Muscle of leg (tissue), 11 donors: ENCODE data around the gene TSC2. TPM values are rescaled to one million over a fixed set of nuclear protein-coding genes. Genes with fewer than 3 reads are reported as not detected.
A peak's percentile ranks its signal among the peaks of the same experiment; 100 is the strongest.

ENCODE experiments used
- DNase-seq: peaks from one replicate; pipeline ENCODE4 v3.0.0; 2013
- H3K27ac ChIP-seq: one replicate; pipeline ENCODE4 v1.5.1; 2013; ENCODE audit warnings: mild to moderate bottlenecking, low read length, control low read depth
- H3K27me3 ChIP-seq: one replicate; pipeline ENCODE4 v1.6.1; 2013; ENCODE audit warnings: low read length; ENCODE audit not compliant: control insufficient read depth, insufficient read depth
- H3K36me3 ChIP-seq: one replicate; pipeline ENCODE4 v1.6.1; 2013; ENCODE audit warnings: low read length; ENCODE audit not compliant: control insufficient read depth, insufficient read depth
- H3K4me1 ChIP-seq: one replicate; pipeline ENCODE4 v1.6.1; 2013; ENCODE audit warnings: low read length; ENCODE audit not compliant: control insufficient read depth, insufficient read depth
- H3K4me3 ChIP-seq: one replicate; pipeline ENCODE4 v1.5.1; 2013; ENCODE audit warnings: low read length, control low read depth
- H3K9me3 ChIP-seq: replicated peaks from 2 replicates; pipeline ENCODE4 v1.6.1; 2013; ENCODE audit warnings: low read depth, low read length; ENCODE audit not compliant: control insufficient read depth
- WGBS: methylation state at CpG from one replicate; pipeline ENCODE4 v1.1.5; 2013; ENCODE audit warnings: missing lambda C conversion rate; ENCODE audit not compliant: insufficient coverage; 5-methylcytosine and 5-hydroxymethylcytosine counted together
- polyA plus RNA-seq, 8 donors: library from polyadenylated mRNA; unstranded; fragments of 120-200 nt; gene quantifications; one replicate each; pipeline versions ENCODE4 v1.2.1 to v1.2.3, GENCODE V29; 2013; ENCODE audit warnings: inconsistent platforms in 1 of 8, low replicate concordance in 1 of 8; ENCODE audit not compliant: insufficient read length in 8 of 8, insufficient read depth in 1 of 8
- total RNA-seq: library from RNA; stranded (reverse); fragments of 120-200 nt; gene quantifications from one replicate; pipeline ENCODE4 v1.2.4, GENCODE V29; 2013

TSC2 gene
- total and polyA plus RNA-seq, 9 donors: 31.8 to 109 (median 79.4) TPM

DNA sequence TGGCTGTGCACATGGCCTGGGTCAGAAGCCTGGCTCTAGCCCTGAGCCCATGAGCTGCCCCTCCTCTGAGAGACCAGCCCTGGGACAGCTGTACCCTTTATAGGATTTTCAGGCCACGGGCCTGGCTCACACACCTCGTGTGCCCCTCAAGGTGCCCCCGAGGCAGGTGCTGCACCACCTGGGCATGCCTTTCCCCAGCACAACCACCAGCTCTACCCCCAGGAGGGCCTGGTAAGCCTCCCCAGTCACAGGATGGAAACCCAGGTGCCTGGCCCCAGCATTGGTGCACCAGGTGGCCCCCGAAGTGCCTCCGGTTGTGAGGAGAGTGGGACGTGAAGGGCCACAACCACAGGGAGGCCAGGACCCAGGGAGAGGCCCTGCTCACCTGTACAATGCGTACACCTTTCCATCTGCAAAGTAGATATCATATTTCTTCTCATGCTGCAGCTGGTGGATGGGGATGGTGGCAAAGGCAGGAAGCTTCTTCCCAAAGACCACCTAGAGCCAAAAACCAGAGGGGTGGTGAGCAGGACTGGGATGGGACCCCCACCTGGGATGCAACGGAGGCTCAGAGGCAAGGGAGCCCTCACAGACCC lies 44.5 kb upstream of the TSC2 start:
- Histone ChIP-seq H3K36me3 (peaks cover 65% of the 10 kb centered on the region), H3K27me3 (no peaks in the 10 kb centered on the region), H3K9me3 (no peaks in the 10 kb centered on the region), H3K27ac (peak overlapping the region; percentile 67), H3K4me1 (peaks cover 61% of the 10 kb centered on the region), H3K4me3 (no peak overlapping the region)
- DNase-seq: no peak
- 82% methylated on average over 6 of the region's 8 CpGs for WGBS

DNA sequence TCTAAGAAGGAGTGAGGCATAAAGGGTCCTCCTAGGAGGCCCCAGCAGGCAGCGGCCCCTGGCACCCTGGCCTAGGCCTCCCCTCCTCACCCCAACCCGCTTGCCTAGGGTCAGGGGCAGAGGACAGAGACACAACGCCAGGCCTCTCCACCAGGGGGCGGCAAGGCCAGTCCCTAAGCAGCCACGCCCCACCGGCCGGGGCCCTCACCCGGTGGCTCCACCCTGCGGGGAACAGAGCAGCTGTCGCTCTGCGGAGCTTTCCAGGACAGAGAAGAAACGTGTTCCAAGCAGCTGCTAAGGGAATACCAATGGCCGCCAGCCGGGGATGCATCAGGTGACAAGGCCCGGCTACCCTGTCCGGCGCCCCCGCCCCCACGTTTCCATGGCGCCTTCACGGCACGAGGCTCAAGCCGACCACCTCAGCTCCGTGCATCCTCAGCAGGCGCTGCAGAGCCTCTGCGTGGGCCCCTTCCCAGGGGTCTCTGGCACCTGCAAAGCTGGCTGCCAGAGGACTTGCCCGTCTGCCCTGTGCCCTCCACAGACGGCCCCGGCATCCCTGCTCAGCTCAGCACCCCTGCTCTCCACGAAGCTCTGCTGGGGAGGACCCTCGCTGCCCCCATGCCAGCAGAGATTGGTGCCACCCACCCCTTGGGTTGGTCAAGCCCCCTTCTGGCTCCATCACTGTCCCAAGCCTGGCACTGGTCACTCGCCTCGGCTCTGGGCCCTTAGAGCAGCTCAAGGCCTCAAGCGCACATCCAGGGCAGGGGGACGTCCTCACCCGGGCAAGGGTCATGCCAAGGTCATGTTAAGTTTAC lies 43.8 kb upstream of the TSC2 start:
- Histone ChIP-seq H3K9me3 (no peaks in the 10 kb centered on the region), H3K36me3 (peaks cover 58% of the 10 kb centered on the region), H3K27me3 (no peaks in the 10 kb centered on the region), H3K4me1 (peaks cover 68% of the 10 kb centered on the region), H3K4me3 (no peak overlapping the region), H3K27ac (peak overlapping the region; percentile 78)
- peak; percentile 95 for DNase-seq
- 19% methylated on average over 36 of the region's 36 CpGs for WGBS

DNA sequence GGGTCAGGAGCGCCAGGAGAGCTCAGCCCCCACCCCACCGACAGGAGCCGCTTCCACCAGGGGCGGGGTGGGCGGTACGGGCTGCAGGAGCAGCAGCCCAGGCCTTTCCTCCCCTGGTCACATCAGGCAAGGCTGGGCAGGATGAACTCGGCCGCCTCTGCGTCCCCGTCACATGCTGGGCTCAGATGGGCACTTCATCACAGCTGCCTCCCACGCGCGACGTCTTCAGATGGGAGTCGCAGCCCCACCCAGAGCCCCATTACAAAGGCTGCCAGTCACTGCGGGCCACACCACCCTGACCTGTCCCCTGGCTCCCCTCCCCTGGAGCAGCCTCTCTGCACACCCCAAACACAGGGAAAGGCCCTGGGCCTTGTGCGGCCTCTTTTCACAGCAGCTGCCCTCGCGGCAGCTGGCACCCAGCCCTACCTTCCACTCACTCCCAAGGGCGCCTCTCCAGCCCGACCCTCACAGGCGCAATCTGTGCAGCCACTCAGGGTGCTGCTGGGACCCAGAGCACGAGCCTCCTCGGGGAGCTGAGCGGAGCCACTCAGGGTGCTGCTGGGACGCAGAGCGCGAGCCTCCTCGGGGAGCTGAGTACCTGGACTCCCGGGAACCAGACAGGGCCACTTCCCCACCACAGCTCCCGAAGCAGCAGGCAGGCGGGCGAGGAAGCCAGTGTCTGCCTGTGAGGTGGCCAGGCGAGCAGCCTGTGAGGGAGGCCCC lies 42.8 kb upstream of the TSC2 start:
- DNase-seq: no peak
- Histone ChIP-seq H3K9me3 (no peaks in the 10 kb centered on the region), H3K36me3 (peaks cover 49% of the 10 kb centered on the region), H3K4me1 (peaks cover 69% of the 10 kb centered on the region), H3K27ac (peak overlapping the region; percentile 78), H3K27me3 (no peaks in the 10 kb centered on the region), H3K4me3 (no peak overlapping the region)
- WGBS: 61% methylated on average over 25 of the region's 34 CpGs

DNA sequence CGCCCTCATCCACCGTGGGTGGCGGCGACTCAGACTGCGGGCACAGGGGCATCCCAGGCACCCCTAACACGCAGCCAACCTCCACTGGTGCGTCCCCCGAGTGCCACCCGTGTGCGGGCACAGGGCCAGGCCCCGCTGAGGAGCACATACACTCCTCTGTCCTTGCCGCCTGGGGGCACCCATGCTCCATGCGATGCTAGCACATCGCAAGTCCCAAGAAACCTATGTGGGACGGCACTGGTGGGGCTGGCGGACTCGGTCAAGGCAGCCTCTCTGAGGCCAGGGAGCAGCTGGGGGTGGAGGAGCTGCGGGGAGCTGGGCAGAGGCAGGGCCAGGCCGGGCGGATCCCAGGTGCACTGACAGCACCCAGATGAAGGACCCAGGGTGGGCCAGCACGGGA lies 42.1 kb upstream of the TSC2 start:
- peak overlapping the region; percentile 3 for H3K27ac ChIP-seq
- 86% methylated on average over 21 of the region's 21 CpGs for WGBS
- H3K9me3 ChIP-seq: no peaks in the 10 kb centered on the region
- peaks cover 43% of the 10 kb centered on the region for H3K36me3 ChIP-seq
- H3K27me3 ChIP-seq: no peaks in the 10 kb centered on the region
- no peak for DNase-seq
- peaks cover 76% of the 10 kb centered on the region for H3K4me1 ChIP-seq
- H3K4me3 ChIP-seq: no peak overlapping the region

DNA sequence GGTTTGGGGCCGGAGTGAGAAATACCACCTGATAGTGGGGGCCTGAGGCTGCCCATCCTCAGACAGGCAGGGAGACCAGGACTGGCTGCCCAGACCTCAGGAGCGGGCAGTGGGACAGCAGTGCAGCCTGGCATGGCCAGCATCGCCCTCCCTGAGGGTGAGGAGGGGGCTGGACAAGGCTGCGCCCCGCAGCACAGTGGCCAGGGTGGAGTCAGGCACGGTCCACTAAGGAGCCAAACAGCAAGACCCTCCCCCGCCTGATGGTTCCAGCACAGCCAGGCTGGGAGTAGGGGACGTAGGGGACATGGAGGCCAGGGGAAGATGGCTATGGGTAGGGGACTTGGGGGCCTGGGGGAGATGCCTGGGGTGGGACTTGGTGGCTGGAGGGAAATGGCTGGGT lies 41.5 kb upstream of the TSC2 start:
- Histone ChIP-seq H3K4me3 (no peak overlapping the region), H3K27me3 (no peaks in the 10 kb centered on the region), H3K27ac (peak overlapping the region; percentile 3), H3K4me1 (peaks cover 77% of the 10 kb centered on the region), H3K9me3 (no peaks in the 10 kb centered on the region), H3K36me3 (peaks cover 36% of the 10 kb centered on the region)
- no peak for DNase-seq
- 90% methylated on average over 8 of the region's 8 CpGs for WGBS

DNA sequence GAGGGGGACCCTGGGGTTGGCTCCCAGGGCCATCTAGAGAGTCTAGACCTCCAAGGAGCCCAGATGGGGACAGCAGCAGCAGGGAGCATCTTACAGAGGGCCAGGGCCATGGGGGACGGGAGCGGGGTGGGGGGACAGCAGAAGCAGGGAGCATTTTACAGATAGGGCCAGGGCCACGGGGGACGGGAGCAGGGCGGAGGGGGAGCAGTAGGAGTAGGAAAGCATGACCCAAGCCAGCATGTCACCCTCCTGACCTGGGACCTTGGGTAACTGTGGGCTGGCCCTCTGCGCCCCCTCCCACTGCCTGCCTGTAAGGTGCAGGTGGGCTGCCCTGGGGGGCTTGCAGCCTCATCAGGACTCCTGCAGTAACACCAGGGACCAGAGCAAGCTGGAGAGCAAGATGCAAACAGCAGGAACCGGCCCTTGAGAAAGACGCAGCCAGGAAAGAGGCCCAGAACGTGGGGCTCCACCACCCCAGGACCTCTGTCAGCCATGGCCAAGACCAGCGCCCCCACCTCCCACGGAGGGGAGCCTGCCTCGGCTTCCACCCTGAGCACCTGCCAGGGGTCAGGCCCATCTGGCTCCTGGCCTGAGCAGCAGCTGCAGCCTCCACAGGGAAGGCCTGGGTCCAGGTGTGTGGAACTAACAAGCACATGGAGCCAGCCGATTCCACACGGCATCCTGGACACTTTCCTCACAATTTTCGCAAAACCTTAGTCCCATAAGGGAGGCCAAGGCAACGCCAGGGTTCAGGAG lies 40.5 kb upstream of the TSC2 start:
- no peak overlapping the region for H3K4me3 ChIP-seq

DNA sequence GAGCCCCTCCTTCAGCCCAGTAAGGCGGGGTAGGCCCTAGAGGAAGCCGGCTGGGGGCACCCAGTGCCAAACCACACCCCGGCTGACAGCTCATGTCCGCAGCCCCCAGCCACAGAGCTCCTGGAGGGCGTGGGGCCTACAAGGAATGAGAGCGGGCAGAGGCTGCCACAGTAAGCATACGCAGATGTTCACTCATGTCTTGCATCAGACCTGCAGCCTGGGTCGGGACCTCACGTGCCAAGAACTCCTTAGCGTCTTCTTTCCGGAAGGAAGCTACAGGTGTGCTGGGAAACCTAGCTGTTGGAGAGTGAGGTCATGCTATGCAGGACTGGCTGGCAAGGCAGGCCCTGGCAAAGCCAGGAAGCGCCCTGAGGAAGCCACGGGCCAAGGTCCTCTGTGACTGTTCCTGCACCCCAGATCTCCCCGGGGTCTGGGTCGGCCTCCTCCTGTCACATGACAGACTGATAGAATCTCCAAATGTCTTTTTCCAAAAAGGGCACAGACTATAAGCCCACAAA lies 39.7 kb upstream of the TSC2 start:
- Histone ChIP-seq H3K9me3 (no peaks in the 10 kb centered on the region), H3K36me3 (peaks cover 19% of the 10 kb centered on the region), H3K4me1 (peaks cover 67% of the 10 kb centered on the region), H3K27ac (peak overlapping the region; percentile 77), H3K4me3 (no peak overlapping the region), H3K27me3 (no peaks in the 10 kb centered on the region)
- DNase-seq: no peak
- WGBS: 52% methylated on average over 10 of the region's 15 CpGs

More for the DNA sequence above, 40.5 kb upstream of the TSC2 start:
- 53% methylated on average over 13 of the region's 16 CpGs for WGBS
- peaks cover 27% of the 10 kb centered on the region for H3K36me3 ChIP-seq
- peaks cover 75% of the 10 kb centered on the region for H3K4me1 ChIP-seq
- no peaks in the 10 kb centered on the region for H3K27me3 ChIP-seq
- no peaks in the 10 kb centered on the region for H3K9me3 ChIP-seq
- H3K27ac ChIP-seq: no peak overlapping the region
- DNase-seq: no peak

DNA sequence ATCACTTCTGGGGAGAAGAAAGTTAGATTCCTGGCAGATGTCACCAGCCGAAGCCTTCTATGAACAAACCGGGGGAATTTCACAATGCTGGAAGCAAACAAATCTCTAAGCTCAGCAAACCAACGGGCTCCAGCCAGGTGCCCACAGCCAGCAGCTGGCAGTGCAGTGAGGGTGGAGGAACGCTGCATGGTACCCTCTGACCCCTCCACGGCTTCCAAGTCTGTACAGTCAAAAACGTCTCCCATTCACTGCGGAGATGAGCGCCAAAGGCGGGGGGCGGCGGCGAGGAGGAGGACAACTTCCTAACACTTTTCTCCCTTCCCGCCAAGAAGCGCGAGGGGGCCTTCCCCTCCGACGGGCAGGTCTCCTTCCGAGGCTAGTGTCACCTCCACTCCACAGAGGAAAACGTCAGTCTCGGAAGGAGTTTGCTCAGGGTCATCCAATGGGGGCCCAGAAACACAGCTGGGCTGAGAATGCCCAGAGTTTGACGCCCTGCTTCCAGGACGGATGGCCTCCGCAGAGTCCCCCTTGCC lies 39.1 kb upstream of the TSC2 start:
- DNase-seq: no peak
- H3K36me3 ChIP-seq: peaks cover 13% of the 10 kb centered on the region
- H3K4me3 ChIP-seq: peak overlapping the region; percentile 65
- WGBS: 3% methylated on average over 14 of the region's 23 CpGs
- H3K4me1 ChIP-seq: peaks cover 60% of the 10 kb centered on the region
- H3K9me3 ChIP-seq: no peaks in the 10 kb centered on the region
- H3K27ac ChIP-seq: peak overlapping the region; percentile 77
- H3K27me3 ChIP-seq: no peaks in the 10 kb centered on the region

DNA sequence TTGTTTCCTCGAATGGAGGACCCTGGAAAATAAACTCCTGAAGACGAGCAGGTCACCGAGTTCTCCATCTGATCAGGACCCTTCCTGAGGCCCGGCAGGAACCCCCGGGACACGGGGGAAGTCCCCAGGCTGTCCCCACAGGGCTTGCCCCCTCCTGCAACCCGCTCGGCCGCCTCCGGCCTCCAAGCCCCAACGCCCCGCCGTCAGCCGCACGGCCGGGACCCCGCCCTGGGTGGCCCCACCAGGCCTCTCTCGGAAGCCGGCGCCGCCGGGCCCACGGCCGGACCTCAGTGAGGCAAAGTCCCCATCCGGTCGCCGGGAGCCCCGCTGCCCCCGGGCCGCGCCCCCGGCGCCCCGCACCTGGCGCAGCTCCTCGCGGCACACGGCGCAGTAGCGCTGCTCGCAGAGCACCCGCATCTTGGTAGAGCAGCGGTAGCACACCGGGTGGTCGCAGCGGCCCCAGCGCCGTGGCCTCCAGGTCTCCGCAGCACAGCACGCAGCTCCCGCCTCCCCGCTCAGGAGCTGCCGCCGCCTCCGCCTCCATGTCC lies 38.5 kb upstream of the TSC2 start:
- no peaks in the 10 kb centered on the region for H3K9me3 ChIP-seq
- no peaks in the 10 kb centered on the region for H3K27me3 ChIP-seq
- peaks cover 13% of the 10 kb centered on the region for H3K36me3 ChIP-seq
- DNase-seq: no peak
- peak overlapping the region; percentile 77 for H3K27ac ChIP-seq
- peaks cover 55% of the 10 kb centered on the region for H3K4me1 ChIP-seq
- WGBS: under 1% methylated on average over 55 of the region's 55 CpGs
- peak overlapping the region; percentile 65 for H3K4me3 ChIP-seq
